HepG2 (cell line): Measurements from ENCODE around the gene BID. TPM values are rescaled to one million over a fixed set of nuclear protein-coding genes. Genes with fewer than 3 reads are reported as not detected.

Experiments
- BORCS8-MEF2B ChIP-seq: sonication (generic); formaldehyde crosslinking; IDR thresholded peaks from 2 replicates; pipeline ENCODE4 v1.8.0; 2022; ENCODE audit warnings: mild to moderate bottlenecking, missing genetic modification reagents
- CC2D1A ChIP-seq: sonication (generic); formaldehyde crosslinking; IDR thresholded peaks from 2 replicates; pipeline ENCODE4 v1.8.1; 2023; ENCODE audit warnings: mild to moderate bottlenecking, missing genetic modification reagents
- ELF1 ChIP-seq: sonication (generic); formaldehyde crosslinking; IDR thresholded peaks from 2 replicates; pipeline ENCODE4 v1.4.0; 2020; ENCODE audit warnings: missing genetic modification reagents
- FOXJ3 ChIP-seq: sonication (generic); formaldehyde crosslinking; IDR thresholded peaks from 2 replicates; pipeline ENCODE4 v1.4.0; 2020; ENCODE audit warnings: missing genetic modification reagents, mild to moderate bottlenecking, borderline replicate concordance
- FOXK1 ChIP-seq: sonication (generic); formaldehyde crosslinking; IDR thresholded peaks from 2 replicates; pipeline ENCODE4 v1.4.0; 2020; ENCODE audit warnings: low read depth, missing genetic modification reagents, borderline replicate concordance
- HIVEP1 ChIP-seq: sonication (generic); formaldehyde crosslinking; IDR thresholded peaks from 2 replicates; pipeline ENCODE4 v1.4.0; 2020; ENCODE audit warnings: mild to moderate bottlenecking, missing genetic modification reagents
- MXI1 ChIP-seq: IDR thresholded peaks from 3 replicates; pipeline ENCODE4 v1.6.1; 2012; ENCODE audit warnings: low read depth, low read length, inconsistent platforms, borderline replicate concordance
- NRL ChIP-seq: sonication (generic); formaldehyde crosslinking; IDR thresholded peaks from 2 replicates; pipeline ENCODE4 v1.5.0; 2020; ENCODE audit warnings: missing genetic modification reagents, mild to moderate bottlenecking, moderate library complexity, borderline replicate concordance
- RBM22 ChIP-seq: fragments of 200-400 bp; formaldehyde crosslinking; optimal IDR thresholded peaks from 2 replicates; pipeline ENCODE3; 2017; ENCODE audit warnings: mild to moderate bottlenecking, low read length, moderate library complexity
- TMF1 ChIP-seq: sonication (generic); formaldehyde crosslinking; IDR thresholded peaks from 2 replicates; pipeline ENCODE4 v1.8.1; 2022; ENCODE audit warnings: low read depth, missing genetic modification reagents
- XRCC5 ChIP-seq: fragments of 200-400 bp; formaldehyde crosslinking; optimal IDR thresholded peaks from 2 replicates; pipeline ENCODE3; 2017; ENCODE audit warnings: mild to moderate bottlenecking, low read length
- ZNF451 ChIP-seq: sonication (generic); formaldehyde crosslinking; IDR thresholded peaks from 2 replicates; pipeline ENCODE4 v1.5.0; 2020; ENCODE audit warnings: mild to moderate bottlenecking, missing genetic modification reagents
- ZNF569 ChIP-seq: sonication (generic); formaldehyde crosslinking; IDR thresholded peaks from 2 replicates; pipeline ENCODE4 v1.5.0; 2020; ENCODE audit warnings: mild to moderate bottlenecking, missing genetic modification reagents, moderate library complexity, borderline replicate concordance
- ZNF605 ChIP-seq: sonication (generic); formaldehyde crosslinking; IDR thresholded peaks from 2 replicates; pipeline ENCODE4 v1.8.0; 2022; ENCODE audit warnings: mild to moderate bottlenecking, missing genetic modification reagents
- ZNF616 ChIP-seq: sonication (generic); formaldehyde crosslinking; IDR thresholded peaks from 2 replicates; pipeline ENCODE4 v1.5.0; 2020; ENCODE audit warnings: low read depth, mild to moderate bottlenecking, missing genetic modification reagents
- polyA plus RNA-seq, 8 experiments: library from polyadenylated mRNA; depleted of rRNA in 3 of 8; stranded (reverse) in 7 of 8; unstranded in 1 of 8; fragments of >200 nt; fragmentation: Illumina TruSeq in 4 of 8; extraction: Trizol in 4 of 8; gene quantifications; 2 replicates each; pipeline versions ENCODE4 v1.2.1 to v1.2.3, GENCODE V29; 2011 to 2016; ENCODE audit warnings: low read depth in 4 of 8, missing spikeins in 1 of 8, mixed read lengths in 1 of 8; ENCODE audit not compliant: insufficient read depth in 1 of 8
- total RNA-seq, 5 experiments: library from RNA; depleted of rRNA; stranded (reverse); fragments of >200 nt; fragmentation: Illumina TruSeq; extraction: Trizol; gene quantifications; 2 replicates each; pipeline ENCODE4 v1.2.3, GENCODE V29; 2016; ENCODE audit warnings: low read depth in 1 of 5
- TF ChIP-seq, protein P1 (sequence below): fragments of 450-650 bp; IDR thresholded peaks from 2 replicates; pipeline ENCODE4 v1.6.1; 2016
- TF ChIP-seq, protein P2 (sequence below): sonication (generic); formaldehyde crosslinking; IDR thresholded peaks from 2 replicates; pipeline ENCODE4 v1.4.0; 2020; ENCODE audit warnings: missing genetic modification reagents, mild to moderate bottlenecking, borderline replicate concordance
- TF ChIP-seq, protein P3 (sequence below): sonication (generic); formaldehyde crosslinking; IDR thresholded peaks from 2 replicates; pipeline ENCODE4 v1.9.0; 2021; ENCODE audit warnings: missing genetic modification reagents, borderline replicate concordance
- TF ChIP-seq, protein P4 (sequence below): sonication (generic); formaldehyde crosslinking; IDR thresholded peaks from 2 replicates; pipeline ENCODE4 v1.4.0; 2020; ENCODE audit warnings: missing genetic modification reagents
- TF ChIP-seq, protein P5 (sequence below): sonication (generic); formaldehyde crosslinking; IDR thresholded peaks from 2 replicates; pipeline ENCODE4 v1.5.0; 2020; ENCODE audit warnings: missing genetic modification reagents
- TF ChIP-seq, protein P6 (sequence below): sonication (generic); formaldehyde crosslinking; IDR thresholded peaks from 2 replicates; pipeline ENCODE4 v1.8.1; 2023; ENCODE audit warnings: mild to moderate bottlenecking, missing genetic modification reagents

The BID gene
- total and polyA plus RNA-seq, 2 of the 13 experiments (the other 11 are each of a cell fraction or from before 2014, with no cell fraction given): 35.3 to 51.7 TPM

DNA sequence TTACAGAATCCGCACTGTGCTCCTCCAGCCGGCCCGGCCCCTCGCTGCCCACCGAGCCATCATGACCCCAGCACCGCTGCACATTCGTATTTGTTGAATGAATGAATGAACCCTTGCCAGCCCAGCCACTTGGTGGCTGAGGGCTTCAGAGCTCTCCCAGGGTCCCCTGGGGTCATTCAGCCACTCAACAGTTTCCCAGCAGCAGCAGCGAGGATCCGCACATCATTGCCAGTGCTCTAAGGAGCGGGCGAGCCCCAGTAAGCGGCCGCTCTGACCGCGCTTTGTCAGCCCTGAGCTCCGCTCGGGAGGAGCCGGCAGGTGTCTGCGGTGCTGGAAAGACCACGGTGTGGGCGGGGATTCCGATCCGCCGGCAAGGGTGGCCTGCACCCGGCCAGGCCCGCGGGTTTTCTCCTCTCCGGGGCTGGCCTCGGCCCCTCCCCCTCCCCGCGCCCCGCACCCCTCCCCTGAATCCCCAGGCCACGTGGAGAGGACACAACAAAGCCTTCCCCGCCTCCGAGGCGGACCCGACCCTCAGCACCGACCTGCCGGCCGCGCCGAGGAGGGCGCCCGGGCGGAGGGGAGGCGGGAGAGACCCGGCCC is 563 bp downstream of the BID start (continued):
- TF ChIP-seq BORCS8-MEF2B (CRISPR knock-in tag) (no peak), ELF1 (0 out of 2 replicates have a peak, but pooled peaks have one; percentile 15), ZNF616 (no peak), XRCC5 (no peak), MXI1 (0 out of 3 replicates have a peak, but pooled peaks have one; percentile 35), RBM22 (no peak), NRL (CRISPR knock-in tag) (peak; percentile 33; the same call in 1 of the 2 replicates), ZNF451 (no peak), ZNF569 (CRISPR knock-in tag) (no peak), ZNF605 (no peak; the same call in 1 of the 2 replicates), FOXJ3 (no peak), TMF1 (CRISPR knock-in tag) (0 out of 2 replicates have a peak, but pooled peaks have one; percentile 63), CC2D1A (CRISPR knock-in tag) (no peak), HIVEP1 (CRISPR knock-in tag) (no peak), FOXK1 (CRISPR knock-in tag) (peak; percentile 43; the same call in 1 of the 2 replicates)
- TF ChIP-seq, protein P1, sequence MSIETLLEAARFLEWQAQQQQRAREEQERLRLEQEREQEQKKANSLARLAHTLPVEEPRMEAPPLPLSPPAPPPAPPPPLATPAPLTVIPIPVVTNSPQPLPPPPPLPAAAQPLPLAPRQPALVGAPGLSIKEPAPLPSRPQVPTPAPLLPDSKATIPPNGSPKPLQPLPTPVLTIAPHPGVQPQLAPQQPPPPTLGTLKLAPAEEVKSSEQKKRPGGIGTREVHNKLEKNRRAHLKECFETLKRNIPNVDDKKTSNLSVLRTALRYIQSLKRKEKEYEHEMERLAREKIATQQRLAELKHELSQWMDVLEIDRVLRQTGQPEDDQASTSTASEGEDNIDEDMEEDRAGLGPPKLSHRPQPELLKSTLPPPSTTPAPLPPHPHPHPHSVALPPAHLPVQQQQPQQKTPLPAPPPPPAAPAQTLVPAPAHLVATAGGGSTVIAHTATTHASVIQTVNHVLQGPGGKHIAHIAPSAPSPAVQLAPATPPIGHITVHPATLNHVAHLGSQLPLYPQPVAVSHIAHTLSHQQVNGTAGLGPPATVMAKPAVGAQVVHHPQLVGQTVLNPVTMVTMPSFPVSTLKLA: peak; percentile 33
- TF ChIP-seq, protein P2, sequence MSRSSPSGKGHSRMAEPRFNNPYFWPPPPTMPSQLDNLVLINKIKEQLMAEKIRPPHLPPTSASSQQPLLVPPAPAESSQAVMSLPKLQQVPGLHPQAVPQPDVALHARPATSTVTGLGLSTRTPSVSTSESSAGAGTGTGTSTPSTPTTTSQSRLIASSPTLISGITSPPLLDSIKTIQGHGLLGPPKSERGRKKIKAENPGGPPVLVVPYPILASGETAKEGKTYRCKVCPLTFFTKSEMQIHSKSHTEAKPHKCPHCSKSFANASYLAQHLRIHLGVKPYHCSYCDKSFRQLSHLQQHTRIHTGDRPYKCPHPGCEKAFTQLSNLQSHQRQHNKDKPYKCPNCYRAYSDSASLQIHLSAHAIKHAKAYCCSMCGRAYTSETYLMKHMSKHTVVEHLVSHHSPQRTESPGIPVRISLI (CRISPR knock-in tag): no peak
- TF ChIP-seq, protein P3, sequence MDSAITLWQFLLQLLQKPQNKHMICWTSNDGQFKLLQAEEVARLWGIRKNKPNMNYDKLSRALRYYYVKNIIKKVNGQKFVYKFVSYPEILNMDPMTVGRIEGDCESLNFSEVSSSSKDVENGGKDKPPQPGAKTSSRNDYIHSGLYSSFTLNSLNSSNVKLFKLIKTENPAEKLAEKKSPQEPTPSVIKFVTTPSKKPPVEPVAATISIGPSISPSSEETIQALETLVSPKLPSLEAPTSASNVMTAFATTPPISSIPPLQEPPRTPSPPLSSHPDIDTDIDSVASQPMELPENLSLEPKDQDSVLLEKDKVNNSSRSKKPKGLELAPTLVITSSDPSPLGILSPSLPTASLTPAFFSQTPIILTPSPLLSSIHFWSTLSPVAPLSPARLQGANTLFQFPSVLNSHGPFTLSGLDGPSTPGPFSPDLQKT (CRISPR knock-in tag): no peak
- TF ChIP-seq, protein P4, sequence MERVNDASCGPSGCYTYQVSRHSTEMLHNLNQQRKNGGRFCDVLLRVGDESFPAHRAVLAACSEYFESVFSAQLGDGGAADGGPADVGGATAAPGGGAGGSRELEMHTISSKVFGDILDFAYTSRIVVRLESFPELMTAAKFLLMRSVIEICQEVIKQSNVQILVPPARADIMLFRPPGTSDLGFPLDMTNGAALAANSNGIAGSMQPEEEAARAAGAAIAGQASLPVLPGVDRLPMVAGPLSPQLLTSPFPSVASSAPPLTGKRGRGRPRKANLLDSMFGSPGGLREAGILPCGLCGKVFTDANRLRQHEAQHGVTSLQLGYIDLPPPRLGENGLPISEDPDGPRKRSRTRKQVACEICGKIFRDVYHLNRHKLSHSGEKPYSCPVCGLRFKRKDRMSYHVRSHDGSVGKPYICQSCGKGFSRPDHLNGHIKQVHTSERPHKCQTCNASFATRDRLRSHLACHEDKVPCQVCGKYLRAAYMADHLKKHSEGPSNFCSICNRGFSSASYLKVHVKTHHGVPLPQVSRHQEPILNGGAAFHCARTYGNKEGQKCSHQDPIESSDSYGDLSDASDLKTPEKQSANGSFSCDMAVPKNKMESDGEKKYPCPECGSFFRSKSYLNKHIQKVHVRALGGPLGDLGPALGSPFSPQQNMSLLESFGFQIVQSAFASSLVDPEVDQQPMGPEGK (CRISPR knock-in tag): peak; percentile 41; the same call in 1 of the 2 replicates
- TF ChIP-seq, protein P5, sequence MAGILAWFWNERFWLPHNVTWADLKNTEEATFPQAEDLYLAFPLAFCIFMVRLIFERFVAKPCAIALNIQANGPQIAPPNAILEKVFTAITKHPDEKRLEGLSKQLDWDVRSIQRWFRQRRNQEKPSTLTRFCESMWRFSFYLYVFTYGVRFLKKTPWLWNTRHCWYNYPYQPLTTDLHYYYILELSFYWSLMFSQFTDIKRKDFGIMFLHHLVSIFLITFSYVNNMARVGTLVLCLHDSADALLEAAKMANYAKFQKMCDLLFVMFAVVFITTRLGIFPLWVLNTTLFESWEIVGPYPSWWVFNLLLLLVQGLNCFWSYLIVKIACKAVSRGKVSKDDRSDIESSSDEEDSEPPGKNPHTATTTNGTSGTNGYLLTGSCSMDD (CRISPR knock-in tag): no peak
- TF ChIP-seq, protein P6, sequence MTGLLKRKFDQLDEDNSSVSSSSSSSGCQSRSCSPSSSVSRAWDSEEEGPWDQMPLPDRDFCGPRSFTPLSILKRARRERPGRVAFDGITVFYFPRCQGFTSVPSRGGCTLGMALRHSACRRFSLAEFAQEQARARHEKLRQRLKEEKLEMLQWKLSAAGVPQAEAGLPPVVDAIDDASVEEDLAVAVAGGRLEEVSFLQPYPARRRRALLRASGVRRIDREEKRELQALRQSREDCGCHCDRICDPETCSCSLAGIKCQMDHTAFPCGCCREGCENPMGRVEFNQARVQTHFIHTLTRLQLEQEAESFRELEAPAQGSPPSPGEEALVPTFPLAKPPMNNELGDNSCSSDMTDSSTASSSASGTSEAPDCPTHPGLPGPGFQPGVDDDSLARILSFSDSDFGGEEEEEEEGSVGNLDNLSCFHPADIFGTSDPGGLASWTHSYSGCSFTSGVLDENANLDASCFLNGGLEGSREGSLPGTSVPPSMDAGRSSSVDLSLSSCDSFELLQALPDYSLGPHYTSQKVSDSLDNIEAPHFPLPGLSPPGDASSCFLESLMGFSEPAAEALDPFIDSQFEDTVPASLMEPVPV (CRISPR knock-in tag): 0 out of 2 replicates have a peak, but pooled peaks have one; percentile 49
